SKM-1 treated with dmso at 0.1 percent for 144 hours (cell line): ENCODE data around the gene LANCL2.
A peak's percentile ranks its signal among the peaks of the same experiment; 100 is the strongest.

Experiments
- DNase-seq: peaks from one replicate; lab custom pipeline; 2025; ENCODE audit not compliant: unreplicated experiment; lab: John Stamatoyannopoulos, UW

LANCL2 gene

DNA sequence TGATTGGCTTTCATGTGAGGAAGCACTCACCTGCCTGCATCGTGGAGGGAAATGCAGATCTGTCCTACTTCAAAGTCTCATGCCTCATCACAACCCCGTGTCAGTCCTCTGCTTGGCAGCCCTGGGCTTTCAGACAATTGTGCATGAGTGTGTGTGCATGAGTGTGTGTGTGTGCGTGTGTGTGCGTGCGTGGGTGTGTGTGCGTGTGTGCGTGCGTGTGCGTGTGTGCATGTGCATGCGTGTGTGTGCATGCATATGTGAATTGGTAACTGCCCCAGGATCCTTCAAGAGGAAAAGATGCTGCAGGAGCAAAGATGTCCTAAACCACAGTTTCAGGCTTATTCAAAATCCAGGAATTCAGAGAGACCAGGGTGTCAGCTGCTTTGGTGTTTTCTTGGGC, 71.3 kb downstream of the LANCL2 start:
- DNase-seq: no peak

DNA sequence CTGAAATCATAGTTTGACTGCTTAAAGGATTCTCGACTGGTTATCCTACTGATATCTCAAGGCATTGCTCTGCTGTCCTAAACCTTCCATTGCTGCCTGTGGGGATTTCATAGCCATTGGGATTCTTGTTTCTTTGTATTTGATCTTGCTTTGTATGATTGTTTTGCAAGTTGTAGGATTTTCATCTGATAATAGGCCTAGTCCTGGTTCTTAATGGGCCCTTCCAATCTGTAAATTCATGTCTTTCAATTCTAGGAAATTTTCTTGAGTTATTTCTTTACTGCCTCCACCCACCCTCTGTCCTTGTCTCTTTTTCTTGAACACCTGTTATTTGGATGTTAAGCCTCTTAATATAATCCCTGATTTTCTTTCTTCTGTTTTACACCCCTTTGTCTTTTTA, 72.2 kb downstream of the LANCL2 start:
- no peak for DNase-seq

DNA sequence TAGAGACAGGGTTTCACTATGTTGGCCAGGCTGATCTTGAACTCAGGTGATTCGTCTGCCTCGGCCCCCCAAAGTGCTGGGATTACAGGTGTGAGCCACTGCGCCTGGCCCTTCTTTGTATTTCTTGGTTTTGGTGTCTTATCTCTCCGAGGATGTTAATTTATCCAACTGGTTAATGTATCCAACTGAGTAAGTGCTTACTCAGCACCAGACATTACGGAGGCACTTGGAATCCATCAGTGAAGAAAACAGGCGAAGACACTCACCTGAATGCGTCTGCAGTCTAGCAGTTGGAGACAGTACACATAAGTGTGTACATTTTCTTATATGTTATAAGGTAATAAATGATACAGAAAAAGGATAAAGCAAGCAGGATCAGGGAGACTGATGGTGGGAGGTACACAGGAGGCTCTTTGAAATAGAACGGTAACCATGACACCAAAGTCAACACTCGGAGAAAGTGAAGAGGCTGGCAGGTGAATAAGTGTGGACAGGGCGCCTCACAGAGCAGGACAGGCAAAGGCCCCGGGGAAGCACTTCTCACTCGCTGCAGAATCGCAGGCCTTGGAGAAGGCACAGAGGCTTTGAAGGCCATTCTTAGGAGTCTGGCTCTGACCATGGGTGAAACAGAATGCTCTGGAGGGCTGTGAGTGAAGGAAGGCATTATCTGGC, 73.1 kb downstream of the LANCL2 start:
- no peak for DNase-seq

DNA sequence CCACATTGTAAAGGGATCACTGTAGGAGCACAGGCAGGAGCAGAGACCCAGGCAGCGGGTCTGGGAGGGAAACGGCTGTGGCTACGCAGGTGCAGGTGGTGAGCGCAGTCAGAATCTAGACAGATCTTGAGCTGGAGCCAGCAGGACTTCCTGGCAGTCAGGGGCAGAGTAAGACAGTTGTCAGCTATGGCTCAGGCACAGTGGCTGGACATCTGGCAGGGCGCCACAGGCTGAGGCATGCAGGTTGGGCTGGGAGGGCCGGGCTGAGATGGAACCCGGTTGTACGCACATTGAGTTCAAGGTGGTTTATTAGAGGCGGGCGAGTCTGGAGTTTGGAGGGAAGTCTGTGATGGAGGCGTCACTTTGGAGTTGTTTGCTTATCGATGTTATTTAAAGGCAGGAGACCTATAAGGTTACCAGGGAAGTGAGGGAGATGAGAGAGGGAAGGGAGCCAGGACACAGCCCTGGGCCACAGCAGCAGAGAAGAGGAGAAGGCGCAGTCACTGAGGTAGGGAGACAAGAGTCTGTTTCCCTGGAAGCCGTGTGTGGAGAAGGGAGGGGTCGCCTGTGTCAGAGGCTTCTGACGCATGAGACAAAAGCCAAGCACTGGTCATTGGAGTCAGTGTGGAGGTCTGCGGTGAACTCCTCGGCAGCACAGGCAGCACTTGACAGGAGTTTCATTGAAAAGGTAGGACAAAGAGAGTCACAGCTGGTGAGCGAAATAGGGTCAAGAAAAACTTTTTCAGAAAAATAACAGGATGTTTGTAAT, 73.8 kb downstream of the LANCL2 start:
- no peak for DNase-seq

DNA sequence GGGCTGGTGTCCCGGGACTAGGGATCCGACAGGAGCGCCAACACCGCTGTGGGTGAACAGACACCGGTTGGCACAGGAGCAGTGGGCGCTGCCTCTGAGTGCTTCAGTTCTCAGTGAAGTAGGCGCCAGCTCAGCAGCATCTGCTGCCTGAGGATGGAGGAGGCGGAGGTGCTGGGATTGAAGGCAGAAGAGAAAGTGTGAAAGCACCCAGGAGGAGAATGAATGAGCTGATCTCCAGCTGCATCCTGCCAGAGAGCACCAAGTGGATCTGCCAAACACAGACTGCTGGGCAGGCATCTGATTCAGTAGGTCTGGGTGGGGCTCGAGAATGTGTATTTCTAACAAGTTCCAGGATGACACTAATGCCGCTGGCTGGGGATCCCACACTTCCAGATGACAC, 74.5 kb downstream of the LANCL2 start:
- DNase-seq: no peak

DNA sequence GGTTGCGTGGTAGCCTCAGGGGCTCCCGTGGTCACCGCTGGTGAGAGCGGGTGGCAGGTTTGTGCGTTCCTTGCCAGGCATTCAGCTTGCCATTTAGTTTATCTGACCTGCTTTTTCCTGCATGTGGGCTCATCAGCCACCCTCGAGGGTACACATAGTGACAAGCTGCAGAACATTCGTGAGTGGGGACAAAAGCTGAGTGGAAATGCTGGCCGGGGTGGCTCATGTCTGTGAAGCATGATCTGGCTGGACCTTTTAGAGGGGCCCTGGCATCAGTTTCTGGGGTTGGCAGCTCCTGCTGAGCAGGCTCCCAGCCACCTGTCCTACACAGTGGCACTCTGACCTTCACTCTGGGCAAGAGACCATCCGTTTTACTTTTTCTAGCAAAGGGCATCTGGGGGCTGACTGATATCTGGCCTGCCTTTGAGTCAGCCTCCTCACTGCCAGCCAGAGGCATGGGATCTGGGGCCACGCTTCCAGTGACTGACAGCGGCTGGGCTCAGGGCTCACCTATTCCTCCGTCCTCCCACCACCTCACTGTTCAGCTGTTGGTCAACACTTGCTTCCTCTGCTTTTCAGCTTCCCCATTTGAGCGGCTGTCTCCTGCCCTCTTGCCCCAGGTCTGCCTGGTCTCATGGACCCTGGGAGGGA, 75.0 kb downstream of the LANCL2 start:
- peak; percentile 29 for DNase-seq

DNA sequence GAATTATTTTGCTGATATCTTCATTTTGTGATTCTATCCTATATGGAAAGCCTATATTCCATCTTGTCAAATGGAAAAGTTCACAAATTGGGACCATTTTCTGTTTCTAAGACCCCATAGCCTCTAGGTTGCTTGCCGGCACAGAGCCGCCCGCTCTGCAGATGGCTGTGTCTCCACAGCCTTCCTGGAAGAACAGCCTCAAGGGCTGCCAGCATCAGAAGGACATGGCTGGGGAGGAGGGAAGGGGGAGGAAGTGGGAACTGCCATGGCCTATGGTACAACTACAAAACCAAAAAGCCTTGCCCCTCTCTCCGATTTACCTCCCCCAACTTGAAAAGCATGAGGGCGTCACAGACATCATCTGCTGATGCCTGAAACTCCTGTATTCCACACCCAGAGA, 75.9 kb downstream of the LANCL2 start:
- no peak for DNase-seq

DNA sequence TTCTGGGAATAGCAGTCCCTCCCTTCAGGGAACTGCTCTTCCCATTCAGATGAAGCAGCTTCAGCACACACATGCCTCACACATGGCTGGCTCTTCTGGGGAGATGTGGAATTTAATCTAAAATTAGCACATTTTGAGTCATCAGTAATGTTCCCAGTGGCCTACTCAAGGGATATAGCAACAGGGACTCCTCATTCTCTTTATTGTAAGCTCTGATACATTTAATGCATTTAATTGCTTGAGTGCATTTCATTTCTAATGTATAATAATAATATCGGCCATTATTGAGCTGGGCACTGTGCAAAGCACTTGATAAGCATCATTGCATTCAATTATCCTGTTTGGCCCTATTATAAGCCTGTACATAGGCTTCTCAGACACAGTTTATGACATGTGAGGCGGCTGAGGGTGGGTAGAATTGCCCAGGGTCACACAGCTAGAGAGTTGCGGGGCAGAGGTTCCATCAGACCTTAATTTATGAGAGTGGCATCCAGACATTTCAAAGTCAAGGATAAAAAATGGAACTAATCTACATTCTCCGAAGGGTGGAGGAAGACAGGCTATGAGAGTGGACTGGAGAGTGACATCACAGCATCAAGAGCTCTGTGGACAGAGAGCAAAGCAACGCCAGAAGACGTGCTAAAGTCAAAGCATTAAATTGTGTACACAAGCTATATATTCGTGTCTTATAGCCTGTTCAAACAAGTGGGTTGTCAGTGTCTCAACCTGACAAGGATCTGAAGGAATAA, 76.8 kb downstream of the LANCL2 start:
- no peak for DNase-seq

DNA sequence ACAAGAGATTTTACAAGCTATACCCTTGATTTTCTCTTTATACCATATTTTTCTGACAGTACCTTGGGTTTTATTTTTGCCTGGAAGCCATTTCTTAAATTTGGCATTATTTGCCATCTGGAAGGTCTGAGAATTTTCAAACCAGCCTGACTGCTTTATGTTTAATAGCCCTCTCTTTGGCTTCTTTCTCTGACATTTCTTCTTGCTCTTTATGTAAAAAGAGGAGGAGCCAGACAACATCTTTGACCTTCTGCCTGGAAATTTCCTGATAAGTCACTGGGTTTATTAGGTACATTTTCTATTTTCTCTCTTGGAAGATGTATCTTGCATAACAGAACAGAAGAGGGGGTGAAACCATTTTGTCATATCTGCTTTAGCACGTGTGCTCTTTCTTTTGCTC, 79.6 kb downstream of the LANCL2 start:
- no peak for DNase-seq

DNA sequence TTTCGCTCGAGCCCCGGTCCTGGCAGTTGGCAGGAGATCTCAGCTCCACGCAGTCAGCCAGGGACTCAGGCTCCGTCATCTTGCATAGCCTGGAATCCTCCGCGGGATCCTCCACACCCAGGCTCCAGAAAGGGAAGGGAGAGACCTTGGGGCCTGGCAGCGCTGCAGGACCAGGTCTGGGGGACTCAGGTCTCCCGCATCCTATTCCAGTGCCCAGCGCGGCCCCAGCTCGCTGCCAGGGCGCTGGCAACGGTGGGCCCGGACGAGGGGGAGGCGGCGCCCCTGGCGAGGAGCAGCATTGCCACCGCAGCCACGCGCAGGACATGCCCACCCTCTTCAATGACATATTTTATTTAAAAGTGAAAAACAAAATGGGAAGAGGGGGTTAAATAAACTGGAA, 83.4 kb downstream of the LANCL2 start:
- no peak for DNase-seq

DNA sequence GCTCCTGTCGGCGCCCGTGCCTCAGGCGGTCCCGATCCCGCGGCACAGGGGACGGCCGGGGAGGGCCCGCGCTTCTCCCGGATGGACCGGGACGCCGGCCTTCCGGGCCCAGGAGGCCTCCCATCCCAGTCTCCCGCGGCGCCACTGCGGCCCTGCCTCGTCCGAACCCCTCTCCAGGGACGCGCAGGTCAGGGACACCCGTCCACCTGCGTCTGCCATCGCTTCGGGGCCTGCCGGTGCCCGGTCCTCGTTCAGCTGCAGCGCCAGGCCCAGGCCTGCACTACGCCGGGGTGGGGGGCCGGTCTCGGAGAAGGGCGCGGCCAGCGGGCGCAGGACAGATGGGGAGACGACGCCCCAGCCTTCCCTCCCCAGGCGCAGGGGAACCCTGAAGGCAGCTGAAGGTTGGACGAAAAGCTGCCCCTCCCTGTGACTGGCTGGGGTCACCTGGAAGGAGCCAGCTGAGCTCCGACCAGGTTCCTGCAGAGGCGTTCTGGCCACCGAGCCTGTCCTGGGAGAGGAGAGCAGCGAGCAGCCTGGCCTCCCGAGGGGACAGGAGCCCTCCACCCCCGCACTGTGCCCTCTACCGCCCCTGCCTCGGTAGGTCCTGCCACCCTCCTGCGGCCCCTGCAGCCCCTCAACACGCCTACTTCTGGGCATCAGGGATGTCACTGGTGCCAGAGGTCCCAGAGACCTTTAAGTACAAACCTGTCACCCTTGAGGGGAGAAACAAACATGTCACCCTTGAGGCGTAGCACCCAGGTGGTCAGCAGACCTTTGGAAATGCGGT, 84.3 kb downstream of the LANCL2 start:
- no peak for DNase-seq

DNA sequence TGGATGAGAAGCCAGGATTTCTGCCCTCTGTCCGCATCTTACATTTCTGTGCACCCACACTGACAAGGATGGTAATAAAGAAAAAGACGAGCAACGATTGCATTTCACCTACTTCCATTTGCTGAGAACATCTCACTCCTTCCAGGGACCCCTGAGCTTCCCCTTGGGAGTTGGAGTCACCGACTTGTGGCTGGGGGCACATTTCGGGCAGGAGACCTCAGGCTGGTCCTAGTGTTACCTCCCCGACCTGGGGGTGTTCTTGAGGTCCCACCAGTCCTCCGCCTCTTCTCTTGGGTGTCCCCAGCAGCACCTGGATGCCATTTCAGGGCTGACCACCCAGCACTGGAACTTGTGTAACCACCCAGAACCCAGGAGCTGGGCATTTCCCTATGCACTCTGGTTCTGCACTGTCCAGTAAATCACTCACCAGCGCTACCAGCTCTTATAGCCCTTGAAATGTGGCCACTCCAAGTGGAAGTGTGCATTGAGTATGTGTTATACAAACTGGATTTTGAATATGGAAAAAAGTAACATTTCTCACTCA, 84.9 kb downstream of the LANCL2 start:
- DNase-seq: no peak

DNA sequence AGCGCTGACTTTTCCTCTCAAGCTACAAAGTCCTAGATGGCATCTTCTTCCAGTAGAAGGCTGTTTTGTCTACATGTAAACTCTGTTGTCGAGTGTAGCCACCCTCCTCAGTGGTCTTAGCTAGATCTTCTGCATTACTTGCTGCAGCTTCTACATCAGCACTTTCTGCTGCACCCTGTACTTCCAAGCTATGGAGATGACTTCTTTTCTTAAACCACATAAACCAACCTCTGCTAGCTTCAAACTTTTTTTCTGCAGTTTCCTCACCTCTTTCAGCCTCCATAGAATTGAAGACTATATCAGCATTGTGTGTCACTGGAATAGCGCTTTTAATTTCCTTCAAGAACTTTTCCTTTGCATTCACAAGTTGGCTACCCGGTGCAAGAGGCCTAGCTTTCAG, 87.8 kb downstream of the LANCL2 start:
- no peak for DNase-seq

DNA sequence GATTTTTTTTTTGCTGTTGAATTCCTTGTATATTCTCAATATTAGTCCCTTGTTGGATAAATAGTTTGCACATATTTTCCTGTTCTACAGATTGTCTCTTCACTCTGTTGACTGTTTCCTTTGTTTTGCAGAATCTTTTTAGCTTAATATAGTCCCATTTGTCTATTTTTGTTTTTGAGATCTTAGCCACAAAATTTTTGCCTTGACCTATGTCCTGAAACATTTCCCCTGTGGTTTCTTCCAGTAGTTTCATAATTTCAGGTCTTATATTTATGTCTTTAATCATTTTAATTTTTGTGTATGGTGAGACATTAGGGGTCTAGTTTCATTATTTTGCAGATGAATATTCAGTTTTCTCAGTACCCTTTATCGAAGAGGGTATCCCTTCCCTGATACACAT, 92.7 kb downstream of the LANCL2 start:
- DNase-seq: no peak

DNA sequence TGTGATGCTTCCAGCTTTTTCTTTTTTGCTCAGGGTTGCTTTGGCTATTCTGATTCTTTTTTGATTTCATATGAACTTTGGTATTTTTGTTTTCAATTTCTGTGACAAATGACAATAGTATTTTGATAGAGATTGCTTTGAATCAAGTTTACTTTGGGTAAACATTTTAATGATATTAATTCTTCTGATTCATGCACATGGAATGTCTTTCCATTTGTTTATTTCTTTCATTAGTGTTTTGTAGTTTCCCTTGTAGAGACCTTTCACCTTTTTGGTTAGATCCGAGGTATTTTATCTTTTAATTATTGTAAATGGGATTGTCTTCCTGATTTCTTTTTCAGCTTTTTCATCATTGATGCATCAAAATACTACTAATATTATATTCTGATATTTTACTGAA, 93.2 kb downstream of the LANCL2 start:
- no peak for DNase-seq

DNA sequence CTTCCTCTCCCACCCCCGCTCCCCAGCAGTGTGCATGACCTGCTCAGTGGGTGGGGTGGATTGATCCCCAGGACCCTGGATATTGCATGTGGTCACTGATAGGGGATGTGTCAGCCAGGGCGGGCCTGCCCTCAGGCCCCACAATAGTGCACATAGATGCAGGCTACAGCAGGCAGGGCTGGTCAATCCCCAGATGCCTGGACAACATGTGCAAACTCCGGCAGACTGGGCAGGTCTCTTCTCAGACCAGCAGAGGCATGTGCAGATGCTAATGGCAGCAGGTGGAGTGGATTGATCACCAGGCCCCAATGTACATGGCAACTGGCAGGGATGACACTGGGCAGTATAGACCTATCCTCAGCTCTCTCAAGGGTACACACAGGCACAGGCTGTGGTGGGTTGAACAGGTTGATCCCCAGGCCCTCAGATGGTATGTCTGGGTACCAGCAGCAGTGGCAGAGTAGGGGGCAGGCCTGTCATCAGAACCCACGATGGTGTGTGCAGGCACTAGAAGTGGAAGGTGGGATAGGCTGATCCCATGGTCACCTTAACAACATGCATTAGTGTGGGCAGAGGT, 98.6 kb downstream of the LANCL2 start:
- no peak for DNase-seq

DNA sequence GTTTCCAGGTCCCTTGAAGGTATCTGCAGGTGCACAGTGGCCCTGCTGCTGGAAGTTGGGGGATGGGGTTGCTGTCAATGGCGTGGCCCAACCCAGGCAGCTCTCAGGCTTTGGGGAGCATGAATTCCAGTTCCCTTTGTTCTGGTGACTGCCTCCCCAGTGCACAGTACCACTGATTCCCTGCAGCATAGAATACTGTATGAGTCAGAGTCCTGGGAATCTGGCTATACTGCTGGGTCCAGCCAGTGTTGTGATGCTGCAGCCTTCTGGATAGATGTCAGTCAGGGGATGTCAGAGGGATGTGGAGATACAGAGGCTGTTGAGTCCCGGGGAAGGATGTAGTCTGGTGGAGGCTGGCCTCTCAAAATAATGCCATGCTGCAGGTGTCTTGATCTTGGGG, 99.3 kb downstream of the LANCL2 start:
- DNase-seq: no peak

DNA sequence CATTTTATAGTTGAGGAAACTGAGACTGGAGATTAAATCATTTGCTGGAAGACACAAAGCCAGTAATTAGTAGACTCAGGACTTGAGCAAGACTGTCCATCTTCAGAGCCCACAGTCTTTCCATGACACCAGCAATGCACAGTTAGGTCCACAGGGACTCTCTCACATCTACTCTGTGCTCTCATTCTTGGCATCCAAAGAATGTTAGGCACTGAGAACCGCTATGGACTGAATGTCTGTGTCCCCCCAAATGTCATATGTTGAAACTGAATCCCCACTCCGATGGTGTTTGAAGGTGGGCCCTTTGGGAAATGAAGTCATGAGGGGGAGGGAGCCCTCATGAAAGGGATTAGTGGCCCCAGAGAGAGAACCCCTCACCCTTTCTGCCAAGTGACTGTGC, 100.6 kb downstream of the LANCL2 start:
- no peak for DNase-seq

DNA sequence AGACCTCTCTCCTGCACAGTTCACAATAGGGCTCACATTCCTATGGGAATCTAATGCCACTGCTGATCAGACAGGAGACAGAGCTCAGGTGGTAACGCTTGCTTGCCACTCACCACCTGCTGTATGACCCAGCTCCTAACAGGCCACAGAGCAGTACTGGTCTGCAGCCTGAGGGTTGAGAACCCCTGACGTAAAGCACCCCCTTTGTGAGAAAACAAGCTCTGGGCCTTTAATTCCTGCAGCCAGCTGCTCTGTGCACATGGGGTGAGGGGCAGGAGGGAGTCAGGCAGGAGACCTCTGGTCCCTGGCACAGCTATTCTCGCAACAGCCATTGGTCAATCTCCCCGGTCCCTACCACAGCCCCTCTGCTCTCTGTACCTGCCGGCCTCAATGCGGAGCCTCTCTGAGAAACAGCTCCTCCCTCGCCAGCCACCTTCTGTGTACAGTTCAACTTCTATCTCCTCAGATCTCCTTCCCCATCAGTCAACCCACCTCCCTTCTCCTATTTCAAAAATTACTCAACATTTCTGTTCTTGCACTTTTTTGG, 102.0 kb downstream of the LANCL2 start:
- no peak for DNase-seq

DNA sequence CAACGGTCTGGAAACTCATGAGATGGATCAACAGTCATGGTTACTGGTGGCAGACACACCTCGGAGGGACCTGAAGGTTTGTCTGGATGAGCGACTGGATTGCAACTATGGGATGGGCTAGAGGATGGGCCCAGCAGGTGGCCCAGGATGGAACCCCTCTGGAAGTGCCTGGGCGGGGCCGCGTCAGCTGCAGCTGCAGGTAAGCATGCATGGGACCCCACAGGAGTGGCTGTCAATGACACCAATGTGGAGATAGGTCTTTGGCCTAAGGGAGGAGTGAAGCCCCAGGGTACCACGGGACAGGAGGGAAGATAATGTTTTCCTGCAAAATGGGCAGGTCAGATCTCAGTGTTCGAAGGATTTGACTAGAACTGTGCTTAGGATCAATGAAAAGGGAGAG, 103.4 kb downstream of the LANCL2 start:
- DNase-seq: no peak
